ENCODE measurements around the gene TP53BP2. TPM values are rescaled to one million over a fixed set of nuclear protein-coding genes. Genes with fewer than 3 reads are reported as not detected.

TP53BP2 gene
- total RNA-seq, 1 experiment from 2014 or later: 38.2 TPM

GRCh38 chr1:223760833-223761232 is 84.9 kb downstream of the TP53BP2 start (continued):
- TF ChIP-seq, protein P1, sequence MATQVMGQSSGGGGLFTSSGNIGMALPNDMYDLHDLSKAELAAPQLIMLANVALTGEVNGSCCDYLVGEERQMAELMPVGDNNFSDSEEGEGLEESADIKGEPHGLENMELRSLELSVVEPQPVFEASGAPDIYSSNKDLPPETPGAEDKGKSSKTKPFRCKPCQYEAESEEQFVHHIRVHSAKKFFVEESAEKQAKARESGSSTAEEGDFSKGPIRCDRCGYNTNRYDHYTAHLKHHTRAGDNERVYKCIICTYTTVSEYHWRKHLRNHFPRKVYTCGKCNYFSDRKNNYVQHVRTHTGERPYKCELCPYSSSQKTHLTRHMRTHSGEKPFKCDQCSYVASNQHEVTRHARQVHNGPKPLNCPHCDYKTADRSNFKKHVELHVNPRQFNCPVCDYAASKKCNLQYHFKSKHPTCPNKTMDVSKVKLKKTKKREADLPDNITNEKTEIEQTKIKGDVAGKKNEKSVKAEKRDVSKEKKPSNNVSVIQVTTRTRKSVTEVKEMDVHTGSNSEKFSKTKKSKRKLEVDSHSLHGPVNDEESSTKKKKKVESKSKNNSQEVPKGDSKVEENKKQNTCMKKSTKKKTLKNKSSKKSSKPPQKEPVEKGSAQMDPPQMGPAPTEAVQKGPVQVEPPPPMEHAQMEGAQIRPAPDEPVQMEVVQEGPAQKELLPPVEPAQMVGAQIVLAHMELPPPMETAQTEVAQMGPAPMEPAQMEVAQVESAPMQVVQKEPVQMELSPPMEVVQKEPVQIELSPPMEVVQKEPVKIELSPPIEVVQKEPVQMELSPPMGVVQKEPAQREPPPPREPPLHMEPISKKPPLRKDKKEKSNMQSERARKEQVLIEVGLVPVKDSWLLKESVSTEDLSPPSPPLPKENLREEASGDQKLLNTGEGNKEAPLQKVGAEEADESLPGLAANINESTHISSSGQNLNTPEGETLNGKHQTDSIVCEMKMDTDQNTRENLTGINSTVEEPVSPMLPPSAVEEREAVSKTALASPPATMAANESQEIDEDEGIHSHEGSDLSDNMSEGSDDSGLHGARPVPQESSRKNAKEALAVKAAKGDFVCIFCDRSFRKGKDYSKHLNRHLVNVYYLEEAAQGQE (IDR thresholded peaks at IDR 0.05; ENCODE audit: low read depth): no peak
- TF ChIP-seq EGR1 (IDR thresholded peaks at IDR 0.05; ENCODE audit: low read depth) (no peak), ATF3 (IDR thresholded peaks at IDR 0.05) (no peak), JUND (IDR thresholded peaks at IDR 0.05) (no peak)

- CTCF ChIA-PET: no interaction called here
- no peak for TF ChIP-seq EGR1 (IDR thresholded peaks at IDR 0.05; ENCODE audit: low read depth)
- TF ChIP-seq POLR2A (IDR thresholded peaks at IDR 0.05; ENCODE audit: borderline replicate concordance, extremely low read depth, insufficient read depth, insufficient read length): no peak
- TF ChIP-seq JUND (IDR thresholded peaks at IDR 0.05): no peak
- no peak for TF ChIP-seq YY1 (IDR thresholded peaks at IDR 0.05; ENCODE audit: extremely low read depth, insufficient replicate concordance, low read depth, low read length)
- TF ChIP-seq TCF7L2 (IDR thresholded peaks at IDR 0.05; ENCODE audit: borderline replicate concordance, extremely low read depth, insufficient read depth, insufficient read length): no peak
- TF ChIP-seq ELF1 (IDR thresholded peaks at IDR 0.05; ENCODE audit: borderline replicate concordance, low read depth): no peak
- no peak for TF ChIP-seq MAX (IDR thresholded peaks at IDR 0.05)
- no peak for TF ChIP-seq SP1 (IDR thresholded peaks at IDR 0.05; ENCODE audit: low read depth)
- TF ChIP-seq EZH2phosphoT487 (IDR thresholded peaks at IDR 0.05; ENCODE audit: borderline replicate concordance): no peak
- TF ChIP-seq, protein P1 (IDR thresholded peaks at IDR 0.05; ENCODE audit: low read depth): no peak
- no peak for TF ChIP-seq SRF (IDR thresholded peaks at IDR 0.05; ENCODE audit: low read depth)
- TF ChIP-seq, protein P2, sequence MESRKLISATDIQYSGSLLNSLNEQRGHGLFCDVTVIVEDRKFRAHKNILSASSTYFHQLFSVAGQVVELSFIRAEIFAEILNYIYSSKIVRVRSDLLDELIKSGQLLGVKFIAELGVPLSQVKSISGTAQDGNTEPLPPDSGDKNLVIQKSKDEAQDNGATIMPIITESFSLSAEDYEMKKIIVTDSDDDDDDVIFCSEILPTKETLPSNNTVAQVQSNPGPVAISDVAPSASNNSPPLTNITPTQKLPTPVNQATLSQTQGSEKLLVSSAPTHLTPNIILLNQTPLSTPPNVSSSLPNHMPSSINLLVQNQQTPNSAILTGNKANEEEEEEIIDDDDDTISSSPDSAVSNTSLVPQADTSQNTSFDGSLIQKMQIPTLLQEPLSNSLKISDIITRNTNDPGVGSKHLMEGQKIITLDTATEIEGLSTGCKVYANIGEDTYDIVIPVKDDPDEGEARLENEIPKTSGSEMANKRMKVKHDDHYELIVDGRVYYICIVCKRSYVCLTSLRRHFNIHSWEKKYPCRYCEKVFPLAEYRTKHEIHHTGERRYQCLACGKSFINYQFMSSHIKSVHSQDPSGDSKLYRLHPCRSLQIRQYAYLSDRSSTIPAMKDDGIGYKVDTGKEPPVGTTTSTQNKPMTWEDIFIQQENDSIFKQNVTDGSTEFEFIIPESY (IDR thresholded peaks at IDR 0.05; ENCODE audit: extremely low read depth, insufficient replicate concordance, low read length): no peak
- TF ChIP-seq CBX3 (IDR thresholded peaks at IDR 0.05; ENCODE audit: low read depth): no peak
- no peak for TF ChIP-seq ATF3 (IDR thresholded peaks at IDR 0.05)
- no peak for TF ChIP-seq SIN3A (IDR thresholded peaks at IDR 0.05; ENCODE audit: low read depth)
Observed at GRCh38 chr1:223759273-223759672, 86.5 kb downstream of the TP53BP2 start.

More at GRCh38 chr1:223759273-223759672, 86.5 kb downstream of the TP53BP2 start:
- Histone ChIP-seq H3K27ac (ENCODE audit: low read depth, low read length) (no peak overlapping the region), H3K4me2 (ENCODE audit: low read length) (no peak overlapping the region), H3K9ac (ENCODE audit: low read length) (no peak overlapping the region), H3K9me3 (ENCODE audit: control insufficient read depth in 1 of 2, insufficient read depth in 1 of 2, low read depth in 1 of 2, low read length in 2 of 2) (no peaks in the 10 kb centered on the region), H3K36me3 (ENCODE audit: control insufficient read depth in 1 of 2, insufficient read depth in 2 of 2, low read length in 2 of 2) (peaks cover 16 to 68% of the 10 kb centered on the region in 2 experiments; a peak in 3 of 4 replicates), H3K9me2 (ENCODE audit: insufficient read depth) (no peaks in the 10 kb centered on the region), H4K20me1 (ENCODE audit: insufficient read depth) (no peaks in the 10 kb centered on the region), H3K4me1 (ENCODE audit: control insufficient read depth in 1 of 2, insufficient read depth in 2 of 2, low read length in 2 of 2) (no peaks in the 10 kb centered on the region), H3K4me3 (replicated peaks in 1 of 2; ENCODE audit: low read depth in 1 of 2, low read length in 2 of 2) (no peak overlapping the region), H3K27me3 (ENCODE audit: insufficient read depth, low read length) (no peaks in the 10 kb centered on the region), H2AFZ (ENCODE audit: low read depth, low read length, poor library complexity, severe bottlenecking) (no peak overlapping the region), H3K79me2 (ENCODE audit: insufficient read depth, low read length) (no peaks in the 10 kb centered on the region)
- ChIA-PET POLR2A (no interaction called here), RAD21 (ENCODE audit: low non-redundant PET in 1 of 2, low total read pairs in 2 of 2, uncharacterized antibody in 2 of 2, unreplicated experiment in 2 of 2) (no interaction called here)
- ATAC-seq: peak; percentile 26; the same call in 1 of the 2 replicates
- intact Hi-C loops (cut with micrococcal nuclease): no loop called here
- DNase-seq (ENCODE audit: low read depth, low spot score): no peak
- BruUV-seq (replicated peaks): no TSS peak

Data from HCT116 (cell line).